ENCODE results near the gene TMPRSS4. TPM values are rescaled to one million over a fixed set of nuclear protein-coding genes. Genes with fewer than 3 reads are reported as not detected.

The TMPRSS4 gene
- total RNA-seq, 2 experiments from 2014 or later, result not detected

DNA sequence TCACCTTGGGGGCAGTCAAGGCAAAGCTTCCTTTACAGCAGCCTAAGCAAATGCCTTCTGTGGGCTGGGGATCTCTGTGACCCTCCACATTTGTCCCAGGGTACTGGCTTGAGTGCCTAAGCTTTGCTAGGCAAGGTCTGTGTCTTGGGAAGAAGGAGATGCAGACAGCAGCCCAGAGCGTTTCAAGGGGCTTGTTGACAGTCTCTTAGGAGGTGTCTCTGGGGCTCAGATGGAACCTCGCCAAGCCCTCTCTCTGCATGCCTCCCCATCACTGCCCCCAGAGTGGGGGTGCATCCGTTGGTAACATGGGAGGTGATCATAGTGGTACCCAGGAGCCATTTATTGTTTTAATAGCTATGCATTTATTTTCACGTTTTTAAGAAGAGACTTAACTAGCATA lies 29.1 kb upstream of the TMPRSS4 start:
- ATAC-seq (ENCODE audit: poor library complexity) (no peak), DNase-seq (no peak)
- Histone ChIP-seq H3K4me3 (ENCODE audit: low read length) (no peak overlapping the region), H3K36me3 (ENCODE audit: insufficient read depth, low read length) (no peaks in the 10 kb centered on the region), H3K4me1 (ENCODE audit: insufficient read depth, low read length) (peaks cover 88% of the 10 kb centered on the region), H3K27me3 (ENCODE audit: control insufficient read depth in 1 of 2, insufficient read depth in 2 of 2, low read length in 2 of 2) (no peaks in the 10 kb centered on the region), H3K27ac (ENCODE audit: low read depth in 1 of 2, low read length in 2 of 2) (peak overlapping the region; percentile 71 to 76), H3K9me3 (ENCODE audit: control insufficient read depth in 1 of 2, insufficient read depth in 1 of 2, low read length in 2 of 2) (no peaks in the 10 kb centered on the region)
- Mint-ChIP-seq H3K4me3 (peak overlapping the region; percentile 16), H3K27ac (peak overlapping the region; percentile 95), H3K4me1 (ENCODE audit: low read depth) (peaks cover 93% of the 10 kb centered on the region), H3K36me3 (ENCODE audit: low read depth) (no peaks in the 10 kb centered on the region), H3K9me3 (no peaks in the 10 kb centered on the region), H3K27me3 (no peaks in the 10 kb centered on the region)
- intact Hi-C loops (cut with DNase I, micrococcal nuclease), result loop anchor here in 1 of 2 experiments (5.0 kb wide), 1 partner anchor 40 kb away; no protein-coding TSS in a partner anchor
- POLR2A ChIA-PET, result interaction anchor here (1.2 to 5.4 kb wide), 4 partner anchors 48 to 97 kb away, joined by 5 to 57 read pairs (median 16); partner anchors contain the start of gene IL10RA
- CTCF ChIA-PET, result interaction anchor here (1.2 to 1.6 kb wide), 4 partner anchors 51 to 101 kb away, joined by 3 to 5 read pairs (median 4); no protein-coding TSS in a partner anchor
- TF ChIP-seq, protein P1, sequence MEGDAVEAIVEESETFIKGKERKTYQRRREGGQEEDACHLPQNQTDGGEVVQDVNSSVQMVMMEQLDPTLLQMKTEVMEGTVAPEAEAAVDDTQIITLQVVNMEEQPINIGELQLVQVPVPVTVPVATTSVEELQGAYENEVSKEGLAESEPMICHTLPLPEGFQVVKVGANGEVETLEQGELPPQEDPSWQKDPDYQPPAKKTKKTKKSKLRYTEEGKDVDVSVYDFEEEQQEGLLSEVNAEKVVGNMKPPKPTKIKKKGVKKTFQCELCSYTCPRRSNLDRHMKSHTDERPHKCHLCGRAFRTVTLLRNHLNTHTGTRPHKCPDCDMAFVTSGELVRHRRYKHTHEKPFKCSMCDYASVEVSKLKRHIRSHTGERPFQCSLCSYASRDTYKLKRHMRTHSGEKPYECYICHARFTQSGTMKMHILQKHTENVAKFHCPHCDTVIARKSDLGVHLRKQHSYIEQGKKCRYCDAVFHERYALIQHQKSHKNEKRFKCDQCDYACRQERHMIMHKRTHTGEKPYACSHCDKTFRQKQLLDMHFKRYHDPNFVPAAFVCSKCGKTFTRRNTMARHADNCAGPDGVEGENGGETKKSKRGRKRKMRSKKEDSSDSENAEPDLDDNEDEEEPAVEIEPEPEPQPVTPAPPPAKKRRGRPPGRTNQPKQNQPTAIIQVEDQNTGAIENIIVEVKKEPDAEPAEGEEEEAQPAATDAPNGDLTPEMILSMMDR (IDR thresholded peaks at IDR 0.05), result no peak

DNA sequence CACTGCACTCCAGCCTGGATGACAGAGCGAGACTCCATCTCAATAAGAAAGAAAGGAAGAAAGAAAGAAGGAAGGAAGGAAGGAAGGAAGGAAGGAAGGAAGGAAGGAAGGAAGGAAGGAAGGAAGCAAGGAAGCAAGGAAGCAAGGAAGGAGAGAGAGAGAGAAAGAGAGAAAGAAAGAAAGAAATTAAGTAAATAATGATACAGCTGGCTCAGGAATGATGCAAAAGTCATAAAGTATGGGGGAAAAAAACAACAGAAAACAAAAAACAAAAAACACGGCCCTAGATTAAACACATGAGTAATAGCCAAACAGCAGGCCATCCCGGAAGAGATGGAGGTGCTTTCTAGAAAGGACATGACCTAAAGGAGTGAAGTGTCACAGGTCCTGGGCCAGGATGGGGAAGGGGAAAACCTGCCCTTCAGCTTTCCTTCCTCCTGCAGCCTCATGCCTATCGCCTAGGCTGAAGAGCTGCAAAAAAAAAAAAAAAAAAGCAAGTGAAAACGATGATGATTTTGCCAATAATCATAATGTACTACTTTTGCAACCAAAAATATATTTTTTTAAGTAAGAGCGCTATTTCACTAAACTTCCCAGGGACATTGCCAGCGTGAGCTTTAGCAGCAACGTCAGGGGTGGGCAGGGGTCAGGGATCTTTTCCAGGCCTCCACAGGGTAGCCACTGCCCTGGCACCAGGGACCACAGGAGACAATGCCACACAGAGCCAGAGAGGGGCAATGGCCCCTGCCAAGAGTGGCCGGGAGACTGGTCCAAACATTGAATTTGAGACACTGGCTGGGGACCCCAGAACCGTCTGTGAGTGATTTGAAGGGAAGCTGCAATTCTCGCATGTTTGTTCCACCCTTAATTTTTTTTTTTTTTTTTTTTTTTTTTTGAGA lies 28.2 kb upstream of the TMPRSS4 start:
- H3K27me3 Mint-ChIP-seq, result no peaks in the 10 kb centered on the region
- Histone ChIP-seq H3K4me3 (ENCODE audit: low read length) (no peak overlapping the region), H3K27ac (ENCODE audit: low read depth in 1 of 2, low read length in 2 of 2) (peak overlapping the region in 1 of 2 donors; percentile 31), H3K9me3 (ENCODE audit: control insufficient read depth in 1 of 2, insufficient read depth in 1 of 2, low read length in 2 of 2) (no peaks in the 10 kb centered on the region), H3K4me1 (ENCODE audit: insufficient read depth, low read length) (peaks cover 92% of the 10 kb centered on the region), H3K36me3 (ENCODE audit: insufficient read depth, low read length) (no peaks in the 10 kb centered on the region), H3K27me3 (ENCODE audit: control insufficient read depth in 1 of 2, insufficient read depth in 2 of 2, low read length in 2 of 2) (no peaks in the 10 kb centered on the region)
- H3K4me3 Mint-ChIP-seq, result peak overlapping the region; percentile 40
- peak overlapping the region; percentile 95 for H3K27ac Mint-ChIP-seq
- ChIA-PET POLR2A (interaction anchor here (0.9 to 5.4 kb wide), 4 partner anchors 43 to 98 kb away, joined by 3 to 57 read pairs (median 10); no protein-coding TSS in a partner anchor), CTCF (interaction anchor here (0.7 to 1.6 kb wide), 4 partner anchors 52 to 622 kb away, joined by 3 to 5 read pairs (median 3); no protein-coding TSS in a partner anchor)
- H3K36me3 Mint-ChIP-seq (ENCODE audit: low read depth), result no peaks in the 10 kb centered on the region
- no peaks in the 10 kb centered on the region for H3K9me3 Mint-ChIP-seq
- TF ChIP-seq, protein P1 (IDR thresholded peaks at IDR 0.05), result no peak
- no peak for ATAC-seq (ENCODE audit: poor library complexity)
- peaks cover 93% of the 10 kb centered on the region for H3K4me1 Mint-ChIP-seq (ENCODE audit: low read depth)
- intact Hi-C loops (cut with DNase I, micrococcal nuclease), result loop anchor here in 1 of 2 experiments (5.0 kb wide), 1 partner anchor 41 kb away; no protein-coding TSS in a partner anchor
- DNase-seq, result peak in 1 of 14 experiments; percentile 31

DNA sequence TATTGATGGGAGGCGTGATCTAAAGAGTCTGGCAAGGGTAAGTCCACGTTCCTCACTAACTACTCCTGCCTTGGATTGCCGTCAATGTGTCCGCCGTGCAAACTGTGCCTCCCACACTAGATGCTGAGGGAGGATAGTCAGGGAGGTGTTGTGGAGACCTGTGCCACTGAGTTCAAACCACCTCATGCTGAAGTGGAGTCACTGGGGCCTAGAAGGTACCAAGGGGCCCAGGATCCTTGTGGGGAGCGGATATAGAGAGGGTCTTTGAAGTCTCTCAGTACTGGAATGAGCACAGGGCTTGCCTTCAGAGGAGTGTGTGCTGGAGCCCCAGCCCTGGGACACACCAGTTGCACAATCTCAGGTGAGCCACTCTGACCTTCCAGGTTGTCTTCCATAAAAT lies 27.1 kb upstream of the TMPRSS4 start:
- Histone ChIP-seq H3K27ac (ENCODE audit: low read depth in 1 of 2, low read length in 2 of 2) (peak overlapping the region; percentile 48 to 68), H3K4me1 (ENCODE audit: insufficient read depth, low read length) (peaks cover 85% of the 10 kb centered on the region), H3K36me3 (ENCODE audit: insufficient read depth, low read length) (no peaks in the 10 kb centered on the region), H3K4me3 (ENCODE audit: low read length) (no peak overlapping the region), H3K27me3 (ENCODE audit: control insufficient read depth in 1 of 2, insufficient read depth in 2 of 2, low read length in 2 of 2) (no peaks in the 10 kb centered on the region), H3K9me3 (ENCODE audit: control insufficient read depth in 1 of 2, insufficient read depth in 1 of 2, low read length in 2 of 2) (no peaks in the 10 kb centered on the region)
- no peaks in the 10 kb centered on the region for H3K27me3 Mint-ChIP-seq
- peaks cover 86% of the 10 kb centered on the region for H3K4me1 Mint-ChIP-seq (ENCODE audit: low read depth)
- H3K27ac Mint-ChIP-seq, result peak overlapping the region; percentile 95
- POLR2A ChIA-PET, result interaction anchor here (2.3 to 5.4 kb wide), 6 partner anchors 46 to 99 kb away, joined by 14 to 156 read pairs (median 74); partner anchors contain the start of gene IL10RA
- ATAC-seq (ENCODE audit: poor library complexity) (no peak), DNase-seq (no peak)
- TF ChIP-seq, protein P1 (IDR thresholded peaks at IDR 0.05), result no peak
- no peaks in the 10 kb centered on the region for H3K9me3 Mint-ChIP-seq
- intact Hi-C loops (cut with DNase I, micrococcal nuclease), result loop anchor here (2.0 to 5.0 kb wide), 4 partner anchors 42 to 235 kb away; partner anchors contain the start of gene IL10RA (in 1 of the 2)
- no peaks in the 10 kb centered on the region for H3K36me3 Mint-ChIP-seq (ENCODE audit: low read depth)
- H3K4me3 Mint-ChIP-seq, result peak overlapping the region; percentile 3
- CTCF ChIA-PET, result no interaction called here

Data from CD4-positive, alpha-beta T cell (primary cell).